Measurements from ENCODE around the gene ABCA4.

The ABCA4 gene

GRCh38 chr1:94048413-94049164 lies 72.4 kb downstream of the ABCA4 start:
- no peak for DNase-seq (ENCODE audit: low spot score)
- TF ChIP-seq, protein P1, sequence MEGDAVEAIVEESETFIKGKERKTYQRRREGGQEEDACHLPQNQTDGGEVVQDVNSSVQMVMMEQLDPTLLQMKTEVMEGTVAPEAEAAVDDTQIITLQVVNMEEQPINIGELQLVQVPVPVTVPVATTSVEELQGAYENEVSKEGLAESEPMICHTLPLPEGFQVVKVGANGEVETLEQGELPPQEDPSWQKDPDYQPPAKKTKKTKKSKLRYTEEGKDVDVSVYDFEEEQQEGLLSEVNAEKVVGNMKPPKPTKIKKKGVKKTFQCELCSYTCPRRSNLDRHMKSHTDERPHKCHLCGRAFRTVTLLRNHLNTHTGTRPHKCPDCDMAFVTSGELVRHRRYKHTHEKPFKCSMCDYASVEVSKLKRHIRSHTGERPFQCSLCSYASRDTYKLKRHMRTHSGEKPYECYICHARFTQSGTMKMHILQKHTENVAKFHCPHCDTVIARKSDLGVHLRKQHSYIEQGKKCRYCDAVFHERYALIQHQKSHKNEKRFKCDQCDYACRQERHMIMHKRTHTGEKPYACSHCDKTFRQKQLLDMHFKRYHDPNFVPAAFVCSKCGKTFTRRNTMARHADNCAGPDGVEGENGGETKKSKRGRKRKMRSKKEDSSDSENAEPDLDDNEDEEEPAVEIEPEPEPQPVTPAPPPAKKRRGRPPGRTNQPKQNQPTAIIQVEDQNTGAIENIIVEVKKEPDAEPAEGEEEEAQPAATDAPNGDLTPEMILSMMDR (IDR thresholded peaks at IDR 0.05; ENCODE audit: extremely low read depth, missing control alignments), result no peak

GRCh38 chr1:94047949-94048348 lies 73.0 kb downstream of the ABCA4 start:
- TF ChIP-seq, protein P1 (IDR thresholded peaks at IDR 0.05; ENCODE audit: extremely low read depth, missing control alignments), result no peak
- DNase-seq (ENCODE audit: low spot score), result no peak

DNA sequence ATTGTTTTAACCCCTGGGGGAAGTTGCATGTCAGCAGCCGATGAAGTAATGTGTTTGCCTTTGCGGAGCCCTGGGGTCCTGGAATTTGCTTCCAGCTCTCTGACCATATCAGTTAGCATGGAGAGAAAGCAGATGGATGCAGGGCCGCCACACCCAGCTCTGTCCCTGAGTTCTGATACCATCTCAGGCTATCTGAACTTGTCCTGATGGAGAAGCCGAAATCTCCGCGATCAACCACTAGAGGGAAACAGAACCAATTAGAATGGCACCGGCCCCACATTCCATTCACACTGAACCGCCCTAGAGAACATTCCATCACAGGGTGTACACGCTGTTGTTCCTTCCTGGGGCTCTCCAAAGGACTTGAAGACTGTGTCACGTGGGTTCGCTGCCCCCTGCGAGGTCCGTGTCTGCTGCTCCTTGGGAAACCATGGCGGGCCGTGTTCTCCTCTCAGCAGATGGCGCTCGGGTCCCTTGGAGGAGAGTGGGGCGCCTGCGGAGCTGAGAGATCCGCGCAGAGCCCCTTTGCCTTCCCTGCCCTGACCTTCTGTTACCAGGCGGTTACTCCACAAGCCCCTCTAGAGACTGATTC lies 75.4 kb downstream of the ABCA4 start:
- DNase-seq (ENCODE audit: low spot score), result peak; percentile 31

GRCh38 chr1:94044891-94045290 lies 76.1 kb downstream of the ABCA4 start:
- DNase-seq (ENCODE audit: low spot score), result no peak
- TF ChIP-seq, protein P1 (IDR thresholded peaks at IDR 0.05; ENCODE audit: extremely low read depth, missing control alignments), result no peak

More for the DNA sequence above, 75.4 kb downstream of the ABCA4 start:
- TF ChIP-seq, protein P1 (IDR thresholded peaks at IDR 0.05; ENCODE audit: extremely low read depth, missing control alignments), result peak; percentile 29

GRCh38 chr1:94044290-94044790 lies 76.6 kb downstream of the ABCA4 start:
- no peak for DNase-seq (ENCODE audit: low spot score)
- TF ChIP-seq, protein P1 (IDR thresholded peaks at IDR 0.05; ENCODE audit: extremely low read depth, missing control alignments), result no peak

- TF ChIP-seq, protein P1 (IDR thresholded peaks at IDR 0.05; ENCODE audit: extremely low read depth, missing control alignments), result no peak
- DNase-seq (ENCODE audit: low spot score), result no peak
Measured at GRCh38 chr1:94043738-94044289, 77.1 kb downstream of the ABCA4 start.

- no peak for DNase-seq (ENCODE audit: low spot score)
- TF ChIP-seq, protein P1 (IDR thresholded peaks at IDR 0.05; ENCODE audit: extremely low read depth, missing control alignments), result no peak
Measured at GRCh38 chr1:94042388-94042787, 78.6 kb downstream of the ABCA4 start.

Measured in GM20000 (cell line).